Caco-2 (cell line): ENCODE data around the gene TEX19. TPM values are rescaled to one million over a fixed set of nuclear protein-coding genes. Genes with fewer than 3 reads are reported as not detected.
A peak's percentile ranks its signal among the peaks of the same experiment; 100 is the strongest.

Experiments
- BruUV-seq: library from RNA; stranded (reverse); fragments of 400-500 nt; replicated peaks from 2 replicates; lab custom pipeline; 2021; lab: Mats Ljungman, UMichigan
- CTCF ChIA-PET: fragments of 300-600 bp; sonication (Branson Sonifier 250); formaldehyde crosslinking; loops from one replicate; lab custom pipeline; 2022; ENCODE audit warnings: antibody characterized with exemption; lab: Charles Lee
- POLR2A ChIA-PET: fragments of 300-600 bp; sonication (Branson Sonifier 250); formaldehyde crosslinking; loops from one replicate; lab custom pipeline; 2022; ENCODE audit warnings: antibody characterized with exemption; lab: Charles Lee
- DNase-seq, 2 experiments: peaks; one replicate each; pipeline versions ENCODE4 v3.0.0 to v3.0.0-alpha.2; 2020 to 2022
- H3K27me3 ChIP-seq: replicated peaks from 2 replicates; pipeline ENCODE4 v1.6.0; 2011; ENCODE audit warnings: low read length; ENCODE audit not compliant: control insufficient read depth, insufficient read depth
- H3K36me3 ChIP-seq: 2 replicates; pipeline ENCODE4 v1.5.1; 2011; ENCODE audit warnings: low read length; ENCODE audit not compliant: control insufficient read depth, insufficient read depth
- H3K4me1 ChIP-seq: fragments of 250-450 bp; sonication (Bioruptor Pico); 2 replicates; pipeline ENCODE4 v1.5.1; 2020; ENCODE audit warnings: mild to moderate bottlenecking
- H3K4me3 ChIP-seq: 2 replicates; pipeline ENCODE4 v1.5.1; 2011; ENCODE audit warnings: low read depth, mild to moderate bottlenecking, control low read depth, low read length
- H3K9me3 ChIP-seq: fragments of 250-450 bp; sonication (Bioruptor Pico); 2 replicates; pipeline ENCODE4 v1.5.1; 2020; ENCODE audit warnings: mild to moderate bottlenecking, moderate library complexity
- H3K27ac Mint-ChIP-seq: one replicate; pipeline ENCODE4 v1.8.0; 2022; ENCODE audit warnings: mixed read lengths; ENCODE audit not compliant: unreplicated experiment
- H3K27me3 Mint-ChIP-seq: one replicate; pipeline ENCODE4 v1.8.0; 2022; ENCODE audit warnings: mixed read lengths; ENCODE audit not compliant: insufficient read depth, unreplicated experiment
- H3K36me3 Mint-ChIP-seq: one replicate; pipeline ENCODE4 v1.8.0; 2022; ENCODE audit warnings: mild to moderate bottlenecking, mixed read lengths; ENCODE audit not compliant: insufficient read depth, unreplicated experiment
- H3K4me1 Mint-ChIP-seq: one replicate; pipeline ENCODE4 v1.8.0; 2022; ENCODE audit warnings: low read depth, mixed read lengths; ENCODE audit not compliant: unreplicated experiment
- H3K4me3 Mint-ChIP-seq: one replicate; pipeline ENCODE4 v1.8.0; 2022; ENCODE audit warnings: mild to moderate bottlenecking, moderate library complexity, mixed read lengths; ENCODE audit not compliant: unreplicated experiment
- H3K9me3 Mint-ChIP-seq: one replicate; pipeline ENCODE4 v1.8.0; 2022; ENCODE audit warnings: mixed read lengths; ENCODE audit not compliant: unreplicated experiment
- intact Hi-C: fragments of 100-400 bp; cut with micrococcal nuclease; formaldehyde crosslinking; loops from one replicate; pipeline ENCODE4 v1.10.0; 2022; ENCODE audit not compliant: unreplicated experiment
- total RNA-seq: library from RNA; stranded (reverse); gene quantifications from 2 replicates; pipeline ENCODE4 v1.2.3, GENCODE V29; 2022
- TF ChIP-seq, protein P1 (sequence below), 2 experiments: fragments of 200-600 bp in 1 of 2; IDR thresholded peaks; 1 replicate in 1 of 2; 2 replicates in 1 of 2; pipeline versions ENCODE4 v1.5.1 to v1.8.0; 2011 to 2022; ENCODE audit warnings: antibody characterized with exemption in 1 of 2, control low read depth in 1 of 2, inconsistent platforms in 1 of 2, low read depth in 1 of 2, low read length in 1 of 2, mild to moderate bottlenecking in 1 of 2, moderate library complexity in 1 of 2; ENCODE audit not compliant: insufficient read depth in 1 of 2, severe bottlenecking in 1 of 2, unreplicated experiment in 1 of 2

Gene TEX19
- total RNA-seq, 1 experiment from 2014 or later: 4.2 TPM

DNA sequence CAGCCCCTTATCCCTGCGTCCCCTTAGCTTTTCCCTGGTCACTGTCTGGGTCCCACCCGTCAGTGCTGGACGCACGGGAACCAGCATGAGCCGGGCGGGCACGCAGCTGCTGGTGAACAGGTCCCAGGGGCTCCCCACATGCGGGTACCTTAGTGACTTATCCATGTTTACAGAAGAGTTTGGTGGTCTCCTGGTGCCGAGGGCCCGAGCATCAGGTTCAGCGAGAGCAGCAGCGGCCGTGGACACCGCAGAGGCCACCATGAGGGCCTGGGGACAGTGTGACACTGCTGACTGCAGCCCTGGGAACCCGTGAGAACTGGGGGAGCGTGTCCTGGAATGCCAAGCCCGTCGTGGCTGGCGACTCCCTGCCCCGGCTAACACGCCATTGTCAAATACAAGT, 48.2 kb upstream of the TEX19 start:
- Histone ChIP-seq H3K4me3 (no peak overlapping the region), H3K27me3 (no peaks in the 10 kb centered on the region), H3K36me3 (no peaks in the 10 kb centered on the region), H3K9me3 (no peaks in the 10 kb centered on the region), H3K4me1 (peaks cover 13% of the 10 kb centered on the region)
- ChIA-PET CTCF (no interaction called here), POLR2A (no interaction called here)
- H3K4me3 Mint-ChIP-seq: no peak overlapping the region
- intact Hi-C loops: no loop called here
- DNase-seq: no peak
- H3K36me3 Mint-ChIP-seq: no peaks in the 10 kb centered on the region
- H3K27me3 Mint-ChIP-seq: no peaks in the 10 kb centered on the region
- no peaks in the 10 kb centered on the region for H3K9me3 Mint-ChIP-seq
- TF ChIP-seq, protein P1, sequence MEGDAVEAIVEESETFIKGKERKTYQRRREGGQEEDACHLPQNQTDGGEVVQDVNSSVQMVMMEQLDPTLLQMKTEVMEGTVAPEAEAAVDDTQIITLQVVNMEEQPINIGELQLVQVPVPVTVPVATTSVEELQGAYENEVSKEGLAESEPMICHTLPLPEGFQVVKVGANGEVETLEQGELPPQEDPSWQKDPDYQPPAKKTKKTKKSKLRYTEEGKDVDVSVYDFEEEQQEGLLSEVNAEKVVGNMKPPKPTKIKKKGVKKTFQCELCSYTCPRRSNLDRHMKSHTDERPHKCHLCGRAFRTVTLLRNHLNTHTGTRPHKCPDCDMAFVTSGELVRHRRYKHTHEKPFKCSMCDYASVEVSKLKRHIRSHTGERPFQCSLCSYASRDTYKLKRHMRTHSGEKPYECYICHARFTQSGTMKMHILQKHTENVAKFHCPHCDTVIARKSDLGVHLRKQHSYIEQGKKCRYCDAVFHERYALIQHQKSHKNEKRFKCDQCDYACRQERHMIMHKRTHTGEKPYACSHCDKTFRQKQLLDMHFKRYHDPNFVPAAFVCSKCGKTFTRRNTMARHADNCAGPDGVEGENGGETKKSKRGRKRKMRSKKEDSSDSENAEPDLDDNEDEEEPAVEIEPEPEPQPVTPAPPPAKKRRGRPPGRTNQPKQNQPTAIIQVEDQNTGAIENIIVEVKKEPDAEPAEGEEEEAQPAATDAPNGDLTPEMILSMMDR (IDR thresholded peaks at IDR 0.05; ENCODE audit: insufficient read depth in 1 of 2, low read depth in 1 of 2, low read length in 1 of 2, severe bottlenecking in 1 of 2, unreplicated experiment in 1 of 2): no peak
- BruUV-seq: no TSS peak
- H3K27ac Mint-ChIP-seq: no peak overlapping the region
- H3K4me1 Mint-ChIP-seq: peaks cover 14% of the 10 kb centered on the region

DNA sequence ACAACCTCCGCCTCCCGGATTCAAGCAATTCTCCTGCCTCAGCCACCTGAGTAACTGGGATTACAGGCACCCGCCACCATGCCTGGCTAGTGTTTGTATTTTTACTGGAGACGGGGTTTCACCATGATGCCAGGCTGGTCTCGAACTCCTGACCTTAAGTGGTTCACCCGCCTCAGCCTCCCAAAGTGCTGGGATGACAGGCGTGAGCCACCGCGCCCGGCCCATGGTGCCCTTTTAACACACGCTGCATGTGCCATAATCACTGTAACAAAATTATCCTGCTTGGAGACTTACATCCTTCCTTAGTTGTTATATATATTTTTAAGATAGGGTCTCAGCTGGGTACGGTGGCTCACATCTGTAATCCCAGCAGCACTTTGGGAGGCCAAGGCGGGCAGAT, 47.1 kb upstream of the TEX19 start:
- H3K9me3 Mint-ChIP-seq: no peaks in the 10 kb centered on the region
- H3K4me3 Mint-ChIP-seq: no peak overlapping the region
- ChIA-PET POLR2A (interaction anchor here (0.6 kb wide), 1 partner anchor 19 kb away, joined by 3 read pairs; no protein-coding TSS in a partner anchor), CTCF (no interaction called here)
- no peaks in the 10 kb centered on the region for H3K27me3 ChIP-seq
- no TSS peak for BruUV-seq
- H3K9me3 ChIP-seq: no peaks in the 10 kb centered on the region
- intact Hi-C loops: no loop called here
- no peaks in the 10 kb centered on the region for H3K36me3 Mint-ChIP-seq
- H3K27me3 Mint-ChIP-seq: no peaks in the 10 kb centered on the region
- H3K4me1 Mint-ChIP-seq: peaks cover 14% of the 10 kb centered on the region
- TF ChIP-seq, protein P1 (IDR thresholded peaks at IDR 0.05; ENCODE audit: insufficient read depth in 1 of 2, low read depth in 1 of 2, low read length in 1 of 2, severe bottlenecking in 1 of 2, unreplicated experiment in 1 of 2): no peak
- H3K4me3 ChIP-seq: no peak overlapping the region
- no peak for DNase-seq
- H3K4me1 ChIP-seq: peaks cover 13% of the 10 kb centered on the region
- no peaks in the 10 kb centered on the region for H3K36me3 ChIP-seq
- H3K27ac Mint-ChIP-seq: no peak overlapping the region

DNA sequence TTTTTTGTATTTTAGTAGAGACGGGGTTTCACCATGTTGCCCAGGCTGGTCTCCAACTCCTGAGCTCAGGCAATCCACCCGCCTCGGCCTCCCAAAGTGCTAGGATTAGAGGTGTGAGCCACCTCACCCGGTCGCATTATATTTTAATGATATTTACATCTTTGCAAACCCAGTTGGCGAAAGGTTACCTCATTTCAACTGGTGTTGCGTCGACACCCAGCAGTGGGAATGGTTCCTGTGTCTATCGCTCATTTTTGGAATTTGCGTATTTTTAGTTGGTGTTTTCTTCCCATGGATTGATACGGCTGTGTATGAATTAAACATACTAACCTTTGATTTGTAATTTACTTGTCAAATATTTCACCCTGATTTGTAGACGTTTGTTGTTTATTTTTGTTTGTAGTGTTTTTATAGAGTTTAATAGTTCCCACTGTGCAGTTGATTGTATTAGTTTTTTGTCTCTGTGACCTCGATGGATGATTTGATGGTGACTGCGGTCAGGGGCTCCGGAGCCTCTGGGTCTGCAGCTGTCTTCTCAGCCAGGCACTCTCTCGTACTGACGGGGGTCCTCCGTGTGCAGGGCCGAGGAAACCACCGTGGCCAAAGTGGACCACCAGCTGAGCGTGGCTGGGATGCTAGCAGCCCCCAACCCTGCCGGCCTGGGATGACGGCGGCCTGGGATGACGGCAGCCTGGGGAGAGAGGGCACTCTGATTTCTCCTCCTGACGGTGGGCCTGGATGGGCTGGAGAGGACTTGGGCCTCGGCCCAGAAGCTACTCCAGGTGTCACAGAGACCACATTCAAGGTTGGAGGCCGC, 45.6 kb upstream of the TEX19 start:
- Histone ChIP-seq H3K9me3 (no peaks in the 10 kb centered on the region), H3K36me3 (no peaks in the 10 kb centered on the region), H3K4me1 (peaks cover 13% of the 10 kb centered on the region), H3K27me3 (no peaks in the 10 kb centered on the region), H3K4me3 (no peak overlapping the region)
- no peak overlapping the region for H3K4me3 Mint-ChIP-seq
- H3K36me3 Mint-ChIP-seq: no peaks in the 10 kb centered on the region
- POLR2A ChIA-PET: no interaction called here
- H3K4me1 Mint-ChIP-seq: peaks cover 14% of the 10 kb centered on the region
- DNase-seq: no peak
- H3K27ac Mint-ChIP-seq: peak overlapping the region; percentile 30
- H3K9me3 Mint-ChIP-seq: no peaks in the 10 kb centered on the region
- intact Hi-C loops: no loop called here
- CTCF ChIA-PET: no interaction called here
- TF ChIP-seq, protein P1 (IDR thresholded peaks at IDR 0.05; ENCODE audit: insufficient read depth in 1 of 2, low read depth in 1 of 2, low read length in 1 of 2, severe bottlenecking in 1 of 2, unreplicated experiment in 1 of 2): no peak
- no peaks in the 10 kb centered on the region for H3K27me3 Mint-ChIP-seq
- no TSS peak for BruUV-seq
